CD14-positive monocyte (primary cell): ENCODE measurements around the gene PUS1. TPM values are rescaled to one million over a fixed set of nuclear protein-coding genes. Genes with fewer than 3 reads are reported as not detected.

Source experiments
- DNase-seq, 3 donors: peaks; one replicate each; pipeline ENCODE4 v3.0.0-alpha.2; 2011 to 2022
- H2AFZ ChIP-seq: 2 replicates; pipeline ENCODE4 v1.6.0; 2012; ENCODE audit warnings: mild to moderate bottlenecking, low read depth, low read length, inconsistent platforms; ENCODE audit not compliant: insufficient read depth, poor library complexity, severe bottlenecking
- H3K27ac ChIP-seq, 2 donors: 1 replicate in 1 of 2; 2 replicates in 1 of 2; pipeline ENCODE4 v1.5.1; 2012 to 2013; ENCODE audit warnings: low read length in 2 of 2, control low read depth in 1 of 2, inconsistent platforms in 1 of 2, low read depth in 1 of 2, mild to moderate bottlenecking in 1 of 2
- H3K27me3 ChIP-seq, 2 donors: one replicate each; pipeline versions ENCODE4 v1.6.0 to v1.6.1; 2011 to 2013; ENCODE audit warnings: low read length in 2 of 2; ENCODE audit not compliant: control insufficient read depth in 2 of 2, insufficient read depth in 2 of 2
- H3K36me3 ChIP-seq, 2 donors: replicated peaks in 1 of 2; 1 replicate in 1 of 2; 2 replicates in 1 of 2; pipeline versions ENCODE4 v1.5.1 to v1.6.1; 2012 to 2013; ENCODE audit warnings: low read length in 2 of 2, control low read depth in 1 of 2, inconsistent platforms in 1 of 2, mild to moderate bottlenecking in 1 of 2; ENCODE audit not compliant: insufficient read depth in 2 of 2, control insufficient read depth in 1 of 2
- H3K4me1 ChIP-seq, 2 donors: 1 replicate in 1 of 2; 2 replicates in 1 of 2; pipeline versions ENCODE4 v1.5.1 to v1.6.1; 2012 to 2013; ENCODE audit warnings: low read length in 2 of 2, control low read depth in 1 of 2, inconsistent platforms in 1 of 2, mild to moderate bottlenecking in 1 of 2, moderate library complexity in 1 of 2; ENCODE audit not compliant: insufficient read depth in 2 of 2, control insufficient read depth in 1 of 2
- H3K4me2 ChIP-seq: replicated peaks from 2 replicates; pipeline ENCODE3; 2012; ENCODE audit warnings: low read length, moderate library complexity, mild to moderate bottlenecking; ENCODE audit not compliant: poor library complexity, severe bottlenecking; ENCODE audit errors: extremely low read depth
- H3K4me3 ChIP-seq, 3 experiments: fragments of 200-600 bp in 1 of 3; sonication (generic) in 1 of 3; replicated peaks in 1 of 3; 1 replicate in 2 of 3; 2 replicates in 1 of 3; pipeline ENCODE4 v1.5.1; 2011 to 2013; ENCODE audit warnings: low read length in 3 of 3, mild to moderate bottlenecking in 3 of 3, control low read depth in 2 of 3, low read depth in 2 of 3, inconsistent platforms in 1 of 3, moderate library complexity in 1 of 3
- H3K79me2 ChIP-seq: 2 replicates; pipeline ENCODE4 v1.6.0; 2012; ENCODE audit warnings: mild to moderate bottlenecking, control low read depth, inconsistent platforms, low read length, moderate library complexity; ENCODE audit not compliant: insufficient read depth
- H3K9ac ChIP-seq: 2 replicates; pipeline ENCODE4 v1.6.0; 2017; ENCODE audit warnings: low read length, mild to moderate bottlenecking; ENCODE audit not compliant: insufficient read depth, poor library complexity, severe bottlenecking
- H3K9me3 ChIP-seq, 2 donors: replicated peaks in 1 of 2; 1 replicate in 1 of 2; 2 replicates in 1 of 2; pipeline versions ENCODE4 v1.5.1 to v1.6.1; 2012 to 2013; ENCODE audit warnings: low read length in 2 of 2, control low read depth in 1 of 2; ENCODE audit not compliant: control insufficient read depth in 1 of 2, insufficient read depth in 1 of 2
- H4K20me1 ChIP-seq: 2 replicates; pipeline ENCODE4 v1.6.0; 2012; ENCODE audit warnings: mild to moderate bottlenecking, low read length, control low read depth, moderate library complexity; ENCODE audit not compliant: insufficient read depth
- H3K27ac Mint-ChIP-seq, 7 donors: one replicate each; pipeline ENCODE4 v1.8.0; 2020; ENCODE audit warnings: mild to moderate bottlenecking in 7 of 7, mixed read lengths in 7 of 7, moderate library complexity in 6 of 7, inconsistent platforms in 2 of 7
- H3K27me3 Mint-ChIP-seq, 3 donors: one replicate each; pipeline ENCODE4 v1.8.0; 2021 to 2022; ENCODE audit warnings: low read depth in 3 of 3, mild to moderate bottlenecking in 3 of 3, mixed read lengths in 3 of 3, moderate library complexity in 3 of 3, inconsistent platforms in 1 of 3
- H3K36me3 Mint-ChIP-seq, 2 donors: one replicate each; pipeline ENCODE4 v1.8.0; 2020; ENCODE audit warnings: mixed read lengths in 2 of 2, inconsistent platforms in 1 of 2, mild to moderate bottlenecking in 1 of 2
- H3K4me1 Mint-ChIP-seq: one replicate; pipeline ENCODE4 v1.8.0; 2020; ENCODE audit warnings: mild to moderate bottlenecking, mixed read lengths
- H3K4me3 Mint-ChIP-seq, 2 donors: one replicate each; pipeline ENCODE4 v1.8.0; 2020; ENCODE audit warnings: mild to moderate bottlenecking in 2 of 2, mixed read lengths in 2 of 2, moderate library complexity in 1 of 2
- H3K9me3 Mint-ChIP-seq, 7 donors: one replicate each; pipeline ENCODE4 v1.8.0; 2020 to 2022; ENCODE audit warnings: mixed read lengths in 7 of 7, mild to moderate bottlenecking in 6 of 7, moderate library complexity in 6 of 7, inconsistent platforms in 2 of 7
- CTCF ChIP-seq: fragments of 200-600 bp; IDR thresholded peaks from one replicate; pipeline ENCODE4 v1.8.0; 2022; ENCODE audit warnings: antibody characterized with exemption, mild to moderate bottlenecking
- WGBS: methylation state at CpG from one replicate; pipeline ENCODE4 v1.1.5; 2013; ENCODE audit warnings: missing lambda C conversion rate; ENCODE audit not compliant: insufficient coverage; 5-methylcytosine and 5-hydroxymethylcytosine counted together
- intact Hi-C, 2 donors: fragments of 100-400 bp; cut with micrococcal nuclease; formaldehyde crosslinking; loops; one replicate each; pipeline versions ENCODE4 v1.15.0 to v1.15.1; 2023
- polyA plus RNA-seq, 3 donors: library from polyadenylated mRNA; depleted of rRNA in 1 of 3; unstranded in 2 of 3; stranded (reverse) in 1 of 3; fragments of 300-500 nt in 2 of 3; fragments of >200 nt in 1 of 3; fragmentation: Illumina TruSeq in 2 of 3; gene quantifications; 1 replicate in 2 of 3; 2 replicates in 1 of 3; pipeline ENCODE4 v1.2.3, GENCODE V29; 2012 to 2021

PUS1 gene
- polyA plus RNA-seq, 3 donors = 5.1 to 30.9 (median 6.9) TPM

- no peak overlapping the region for H3K4me3 ChIP-seq
- H3K27me3 ChIP-seq = no peaks in the 10 kb centered on the region
- no CpG with 5 or more reads among the region's 2 CpGs for WGBS
- Mint-ChIP-seq H3K9me3 (no peaks in the 10 kb centered on the region), H3K36me3 (peaks cover 41 to 50% of the 10 kb centered on the region in 2 donors), H3K4me3 (no peak overlapping the region), H3K4me1 (peaks cover 16% of the 10 kb centered on the region), H3K27me3 (no peaks in the 10 kb centered on the region), H3K27ac (peak overlapping the region in 1 of 7 donors; percentile 23)
- no peak overlapping the region for H3K9ac ChIP-seq
- peaks cover 72% of the 10 kb centered on the region for H4K20me1 ChIP-seq
- peaks cover 83% of the 10 kb centered on the region for H3K79me2 ChIP-seq
- intact Hi-C loops = no loop called here
- TF ChIP-seq CTCF = no peak
- peaks cover 21 to 53% of the 10 kb centered on the region in 2 donors for H3K36me3 ChIP-seq
- no peaks in the 10 kb centered on the region for H3K9me3 ChIP-seq
- H3K4me1 ChIP-seq = no peaks in the 10 kb centered on the region
- no peak overlapping the region for H2AFZ ChIP-seq
- no peak overlapping the region for H3K27ac ChIP-seq
- DNase-seq = no peak
- H3K4me2 ChIP-seq = no peak overlapping the region
Measured at GRCh38 chr12:131965073-131965472, 36.0 kb downstream of the PUS1 start.

- no peak overlapping the region for H3K4me3 Mint-ChIP-seq
- H3K36me3 ChIP-seq = peaks cover under 1 to 14% of the 10 kb centered on the region in 2 donors
- H3K27me3 ChIP-seq = no peaks in the 10 kb centered on the region
- H2AFZ ChIP-seq = no peak overlapping the region
- H3K27ac Mint-ChIP-seq = peak overlapping the region in 5 of 7 donors; percentile 12 to 52 (median 30)
- H3K9me3 Mint-ChIP-seq = no peaks in the 10 kb centered on the region
- H3K4me1 Mint-ChIP-seq = peaks cover 23% of the 10 kb centered on the region
- H3K79me2 ChIP-seq = peaks cover 96% of the 10 kb centered on the region
- H3K9me3 ChIP-seq = no peaks in the 10 kb centered on the region
- H4K20me1 ChIP-seq = peaks cover 64% of the 10 kb centered on the region
- no peak for TF ChIP-seq CTCF
- H3K9ac ChIP-seq = no peak overlapping the region
- intact Hi-C loops = no loop called here
- no peak overlapping the region for H3K4me2 ChIP-seq
- H3K27me3 Mint-ChIP-seq = no peaks in the 10 kb centered on the region
- peak overlapping the region in 1 of 2 donors; percentile 58 for H3K27ac ChIP-seq
- H3K4me1 ChIP-seq = peaks cover 4 to 6% of the 10 kb centered on the region in 2 donors
- DNase-seq = no peak
- WGBS = no CpG with 5 or more reads among the region's 1 CpG
- H3K36me3 Mint-ChIP-seq = peaks cover 7 to 23% of the 10 kb centered on the region in 2 donors
- H3K4me3 ChIP-seq = no peak overlapping the region
Measured at GRCh38 chr12:131971226-131971625, 42.1 kb downstream of the PUS1 start.
